ENCODE data around the gene GGACT. TPM values are rescaled to one million over a fixed set of nuclear protein-coding genes. Genes with fewer than 3 reads are reported as not detected.

Gene GGACT
- total and polyA plus RNA-seq, 2 of the 8 experiments (the other 6 are each of a cell fraction or from before 2014, with no cell fraction given): 1.1 to 1.5 TPM

- ChIA-PET POLR2A (ENCODE audit: partially characterized antibody) (no interaction called here), CTCF (ENCODE audit: partially characterized antibody) (interaction anchor here (1.7 kb wide), 2 partner anchors 27 to 46 kb away, joined by 3 to 4 read pairs; no protein-coding TSS in a partner anchor)
- no peak overlapping the region for H4K91ac ChIP-seq (replicated peaks; ENCODE audit: insufficient read length, low read length)
- H3K18ac ChIP-seq (ENCODE audit: extremely low read depth, low read length): no peak overlapping the region; the same call in 1 of the 2 replicates
- H2AK5ac ChIP-seq (ENCODE audit: low read depth, low read length): no peak overlapping the region
- H3K9ac ChIP-seq (replicated peaks in 1 of 4; ENCODE audit: extremely low read depth in 1 of 4, low read depth in 3 of 4, low read length in 3 of 4): no peak overlapping the region
- no peak overlapping the region for H3K4me3 ChIP-seq (ENCODE audit: extremely low read depth in 1 of 4, insufficient read depth in 2 of 4, low read depth in 3 of 4, low read length in 4 of 4)
- H3K27ac ChIP-seq (ENCODE audit: low read depth, low read length): no peak overlapping the region
- no peaks in the 10 kb centered on the region; the same call in 1 of the 2 replicates for H3K23me2 ChIP-seq (ENCODE audit: low read depth, low read length)
- no peaks in the 10 kb centered on the region for H3K79me2 ChIP-seq (ENCODE audit: control insufficient read depth in 1 of 2, insufficient read depth in 2 of 2, low read length in 2 of 2)
- no peak overlapping the region for H2BK15ac ChIP-seq (ENCODE audit: low read length)
- H2BK5ac ChIP-seq (ENCODE audit: low read depth, low read length): no peak overlapping the region; the same call in 1 of the 2 replicates
- H2AFZ ChIP-seq (ENCODE audit: low read length): no peak overlapping the region
- TF ChIP-seq TBP (IDR thresholded peaks at IDR 0.05; ENCODE audit: low read depth, low read length) (no peak), SIRT6 (IDR thresholded peaks at IDR 0.05; ENCODE audit: low read length) (no peak), MAFK (IDR thresholded peaks at IDR 0.05; ENCODE audit: low read depth, low read length) (no peak), TAF1 (IDR thresholded peaks at IDR 0.05; ENCODE audit: low read depth, low read length) (no peak), RAD21 (IDR thresholded peaks at IDR 0.05 in 1 of 2, conservative IDR thresholded peaks at IDR 0.05 in 1 of 2; ENCODE audit: low read depth in 2 of 2, low read length in 2 of 2) (no peak), CBX8 (IDR thresholded peaks at IDR 0.05; ENCODE audit: borderline replicate concordance, low read depth, low read length) (no peak), SIX5 (IDR thresholded peaks at IDR 0.05; ENCODE audit: low read depth, low read length) (no peak)
- 90% methylated on average over 18 of the region's 21 CpGs; no CpG with 5 or more reads in 1 of the 2 experiments for WGBS, 2 experiments (ENCODE audit: extremely low coverage in 1 of 2, insufficient coverage in 1 of 2, insufficient read length in 1 of 2, insufficient replicate concordance in 2 of 2, low coverage in 1 of 2, low lambda C conversion rate in 2 of 2, missing lambda C conversion rate in 1 of 2)
- H3K4me1 ChIP-seq (replicated peaks in 1 of 4; ENCODE audit: control insufficient read depth in 3 of 4, insufficient read depth in 4 of 4, low read length in 3 of 4): peaks cover 0 to 3% (median 0%) of the 10 kb centered on the region in 4 experiments; a peak in 5 of 7 replicates
- H4K5ac ChIP-seq (ENCODE audit: insufficient read length, low read depth, low read length): no peak overlapping the region
- no peak overlapping the region for H2BK120ac ChIP-seq (replicated peaks; ENCODE audit: low read depth, low read length)
- no peak overlapping the region for H2BK20ac ChIP-seq (ENCODE audit: low read length)
- H3K79me1 ChIP-seq (ENCODE audit: low read depth, low read length): no peaks in the 10 kb centered on the region
- H3K56ac ChIP-seq (replicated peaks; ENCODE audit: insufficient read length, low read depth, low read length): no peak overlapping the region
- no peaks in the 10 kb centered on the region; a peak in 1 of 8 replicates for H3K36me3 ChIP-seq (ENCODE audit: control insufficient read depth in 2 of 4, insufficient read depth in 4 of 4, low read length in 3 of 4)
- H3K4ac ChIP-seq (replicated peaks; ENCODE audit: insufficient read length, low read depth, low read length): no peak overlapping the region
- no peaks in the 10 kb centered on the region for H3K9me3 ChIP-seq (ENCODE audit: insufficient read depth in 2 of 2, low read depth in 1 of 2, low read length in 1 of 2)
- FAIRE-seq: no peak
- H4K8ac ChIP-seq (ENCODE audit: extremely low read depth, insufficient read depth, low read length): peak overlapping the region; percentile 31; the same call in 1 of the 2 replicates
- H4K20me1 ChIP-seq (replicated peaks in 1 of 2; ENCODE audit: control insufficient read depth in 1 of 2, insufficient read depth in 2 of 2, low read length in 2 of 2): no peaks in the 10 kb centered on the region
- no peaks in the 10 kb centered on the region; a peak in 1 of 7 replicates for H3K27me3 ChIP-seq (replicated peaks in 1 of 4; ENCODE audit: control insufficient read depth in 3 of 4, extremely low read depth in 1 of 4, insufficient read depth in 3 of 4, low read length in 3 of 4)
- H3K4me2 ChIP-seq (ENCODE audit: insufficient read depth in 1 of 2, low read depth in 2 of 2, low read length in 2 of 2): no peak overlapping the region
- no peak overlapping the region for H3K14ac ChIP-seq (ENCODE audit: insufficient read length)
- H2BK12ac ChIP-seq (ENCODE audit: low read depth, low read length): no peak overlapping the region
- peak in 1 of 2 experiments; percentile 45 for DNase-seq (ENCODE audit: low read depth in 1 of 2, low spot score in 2 of 2)
- no peak overlapping the region for H3K23ac ChIP-seq (ENCODE audit: insufficient read length)
Measured at GRCh38 chr13:100546713-100547405, 41.7 kb downstream of the GGACT start.

All from H1 (cell line).